Natural killer cell (primary cell): ENCODE measurements around the gene ZFHX3. TPM values are rescaled to one million over a fixed set of nuclear protein-coding genes. Genes with fewer than 3 reads are reported as not detected.

Experiments used
- ATAC-seq, 3 donors: fragments of 150-1000 bp in 2 of 3; fragments of 200-7000 bp in 1 of 3; cut with Tn5 transposase; 1 replicate in 1 of 3; 2 replicates in 2 of 3; pipeline ENCODE4 v1.10.0; 2021; ENCODE audit warnings: mild to moderate bottlenecking in 2 of 3, moderate library complexity in 2 of 3
- DNase-seq, 2 donors: peaks; one replicate each; pipeline versions ENCODE4 v3.0.0 to v3.0.0-alpha.2; 2013 to 2021; ENCODE audit warnings: mixed read lengths in 1 of 2
- H3K27ac ChIP-seq: one replicate; pipeline ENCODE4 v1.5.1; 2013; ENCODE audit warnings: mild to moderate bottlenecking, low read length
- H3K27me3 ChIP-seq: one replicate; pipeline ENCODE4 v1.6.1; 2013; ENCODE audit warnings: low read length; ENCODE audit not compliant: control insufficient read depth, insufficient read depth
- H3K36me3 ChIP-seq: one replicate; pipeline ENCODE4 v1.6.1; 2013; ENCODE audit warnings: low read length; ENCODE audit not compliant: control insufficient read depth, insufficient read depth
- H3K4me1 ChIP-seq: one replicate; pipeline ENCODE4 v1.6.1; 2013; ENCODE audit warnings: low read length; ENCODE audit not compliant: control insufficient read depth, insufficient read depth
- H3K4me3 ChIP-seq: one replicate; pipeline ENCODE4 v1.5.1; 2013; ENCODE audit warnings: low read length
- H3K9me3 ChIP-seq: one replicate; pipeline ENCODE4 v1.6.1; 2013; ENCODE audit warnings: low read length; ENCODE audit not compliant: control insufficient read depth, insufficient read depth
- H3K27ac Mint-ChIP-seq, 2 donors: one replicate each; pipeline ENCODE4 v1.8.0; 2022; ENCODE audit warnings: mild to moderate bottlenecking in 2 of 2, mixed read lengths in 2 of 2, moderate library complexity in 1 of 2
- H3K27me3 Mint-ChIP-seq, 2 donors: one replicate each; pipeline ENCODE4 v1.8.0; 2022; ENCODE audit warnings: low read depth in 2 of 2, mixed read lengths in 2 of 2
- H3K36me3 Mint-ChIP-seq: one replicate; pipeline ENCODE4 v1.8.0; 2022; ENCODE audit warnings: mixed read lengths
- H3K4me1 Mint-ChIP-seq, 2 donors: one replicate each; pipeline ENCODE4 v1.8.0; 2022; ENCODE audit warnings: mixed read lengths in 2 of 2
- H3K4me3 Mint-ChIP-seq: one replicate; pipeline ENCODE4 v1.8.0; 2022; ENCODE audit warnings: mild to moderate bottlenecking, moderate library complexity, mixed read lengths
- H3K9me3 Mint-ChIP-seq, 2 donors: one replicate each; pipeline ENCODE4 v1.8.0; 2022; ENCODE audit warnings: mixed read lengths in 2 of 2
- WGBS: methylation state at CpG from one replicate; pipeline ENCODE4 v1.1.7; 2013; ENCODE audit warnings: missing lambda C conversion rate; ENCODE audit not compliant: insufficient coverage; 5-methylcytosine and 5-hydroxymethylcytosine counted together
- intact Hi-C: fragments of 100-400 bp; cut with micrococcal nuclease; formaldehyde crosslinking; loops from one replicate; pipeline ENCODE4 v1.14.2; 2022
- total RNA-seq, 4 donors: library from RNA; stranded (reverse); fragments of 120-200 nt in 1 of 4; gene quantifications; one replicate each; pipeline versions ENCODE4 v1.2.3 to v1.2.4, GENCODE V29; 2013 to 2022
- TF ChIP-seq, protein P1 (sequence below): fragments of 200-600 bp; IDR thresholded peaks from one replicate; pipeline ENCODE4 v1.8.0; 2022; ENCODE audit warnings: antibody characterized with exemption

ZFHX3 gene
- total RNA-seq, 3 donors from 2014 or later (not counting 1 experiment from before 2014, with no cell fraction given), result 5.8 to 7.8 (median 7.5) TPM

DNA sequence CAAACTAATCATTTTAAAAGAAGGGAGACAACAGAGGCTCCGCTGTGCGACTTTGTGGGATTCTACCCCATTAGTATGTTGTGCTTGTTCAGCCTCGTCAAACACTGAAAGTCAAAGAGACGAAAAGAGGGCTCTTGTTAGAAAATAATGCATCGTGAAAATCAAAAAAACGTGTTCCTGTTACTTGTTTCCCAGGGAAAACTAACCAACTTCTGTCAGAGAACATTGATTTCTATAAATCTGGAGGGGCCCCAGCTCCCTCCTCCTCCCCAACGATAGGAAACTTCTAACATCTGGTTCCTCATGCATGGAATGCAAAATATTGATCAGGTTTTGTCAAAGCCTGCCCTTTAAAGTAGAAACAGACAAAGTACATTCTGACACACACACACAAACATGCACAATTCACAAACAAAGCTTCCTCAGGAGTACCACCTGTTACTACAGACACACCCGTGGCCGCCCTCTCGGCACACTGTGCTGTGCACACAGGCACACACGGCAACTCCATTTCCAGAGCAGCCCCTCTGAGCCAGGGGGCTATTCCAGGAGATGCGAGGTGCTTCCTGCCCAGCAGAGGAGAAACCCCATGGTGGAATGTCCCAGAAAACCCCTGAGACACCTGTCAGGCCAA is 151.3 kb downstream of the ZFHX3 start:
- no peaks in the 10 kb centered on the region for H3K4me1 Mint-ChIP-seq
- no peaks in the 10 kb centered on the region for H3K27me3 Mint-ChIP-seq
- no peak overlapping the region for H3K4me3 Mint-ChIP-seq
- 83% methylated on average over 12 of the region's 12 CpGs for WGBS
- Histone ChIP-seq H3K27me3 (no peaks in the 10 kb centered on the region), H3K9me3 (no peaks in the 10 kb centered on the region), H3K4me3 (no peak overlapping the region), H3K36me3 (no peaks in the 10 kb centered on the region), H3K27ac (no peak overlapping the region), H3K4me1 (no peaks in the 10 kb centered on the region)
- TF ChIP-seq, protein P1, sequence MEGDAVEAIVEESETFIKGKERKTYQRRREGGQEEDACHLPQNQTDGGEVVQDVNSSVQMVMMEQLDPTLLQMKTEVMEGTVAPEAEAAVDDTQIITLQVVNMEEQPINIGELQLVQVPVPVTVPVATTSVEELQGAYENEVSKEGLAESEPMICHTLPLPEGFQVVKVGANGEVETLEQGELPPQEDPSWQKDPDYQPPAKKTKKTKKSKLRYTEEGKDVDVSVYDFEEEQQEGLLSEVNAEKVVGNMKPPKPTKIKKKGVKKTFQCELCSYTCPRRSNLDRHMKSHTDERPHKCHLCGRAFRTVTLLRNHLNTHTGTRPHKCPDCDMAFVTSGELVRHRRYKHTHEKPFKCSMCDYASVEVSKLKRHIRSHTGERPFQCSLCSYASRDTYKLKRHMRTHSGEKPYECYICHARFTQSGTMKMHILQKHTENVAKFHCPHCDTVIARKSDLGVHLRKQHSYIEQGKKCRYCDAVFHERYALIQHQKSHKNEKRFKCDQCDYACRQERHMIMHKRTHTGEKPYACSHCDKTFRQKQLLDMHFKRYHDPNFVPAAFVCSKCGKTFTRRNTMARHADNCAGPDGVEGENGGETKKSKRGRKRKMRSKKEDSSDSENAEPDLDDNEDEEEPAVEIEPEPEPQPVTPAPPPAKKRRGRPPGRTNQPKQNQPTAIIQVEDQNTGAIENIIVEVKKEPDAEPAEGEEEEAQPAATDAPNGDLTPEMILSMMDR, result no peak
- no peaks in the 10 kb centered on the region for H3K9me3 Mint-ChIP-seq
- DNase-seq, result no peak
- no peak overlapping the region for H3K27ac Mint-ChIP-seq
- intact Hi-C loops, result no loop called here
- no peak for ATAC-seq
- H3K36me3 Mint-ChIP-seq, result no peaks in the 10 kb centered on the region

DNA sequence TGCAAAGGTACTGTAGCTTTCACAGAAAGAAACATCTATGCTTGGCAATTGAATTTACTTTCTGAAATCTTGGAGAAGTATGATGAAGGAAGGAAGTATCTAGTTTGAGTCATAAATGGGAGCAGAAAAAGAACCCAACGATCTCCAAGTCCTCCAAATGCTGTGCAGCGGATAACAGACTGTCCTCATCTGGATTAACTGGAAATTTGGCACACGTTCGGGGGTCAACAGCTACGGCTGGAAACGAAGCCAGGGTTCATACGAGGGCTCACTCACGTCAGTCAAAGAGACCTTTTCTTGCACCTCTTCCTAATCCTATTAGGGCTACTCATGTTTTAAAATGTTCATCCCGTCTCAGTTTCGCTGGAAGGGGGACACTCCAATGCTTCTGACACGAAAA is 152.0 kb downstream of the ZFHX3 start:
- WGBS, result 91% methylated on average over 11 of the region's 11 CpGs
- DNase-seq, result no peak
- no peak for ATAC-seq
- H3K27me3 ChIP-seq, result no peaks in the 10 kb centered on the region
- Mint-ChIP-seq H3K27me3 (no peaks in the 10 kb centered on the region), H3K36me3 (no peaks in the 10 kb centered on the region), H3K4me3 (no peak overlapping the region), H3K4me1 (no peaks in the 10 kb centered on the region), H3K9me3 (no peaks in the 10 kb centered on the region), H3K27ac (no peak overlapping the region)
- H3K36me3 ChIP-seq, result no peaks in the 10 kb centered on the region
- TF ChIP-seq, protein P1, result no peak
- no peaks in the 10 kb centered on the region for H3K4me1 ChIP-seq
- intact Hi-C loops, result no loop called here
- H3K4me3 ChIP-seq, result no peak overlapping the region
- no peaks in the 10 kb centered on the region for H3K9me3 ChIP-seq
- H3K27ac ChIP-seq, result no peak overlapping the region

DNA sequence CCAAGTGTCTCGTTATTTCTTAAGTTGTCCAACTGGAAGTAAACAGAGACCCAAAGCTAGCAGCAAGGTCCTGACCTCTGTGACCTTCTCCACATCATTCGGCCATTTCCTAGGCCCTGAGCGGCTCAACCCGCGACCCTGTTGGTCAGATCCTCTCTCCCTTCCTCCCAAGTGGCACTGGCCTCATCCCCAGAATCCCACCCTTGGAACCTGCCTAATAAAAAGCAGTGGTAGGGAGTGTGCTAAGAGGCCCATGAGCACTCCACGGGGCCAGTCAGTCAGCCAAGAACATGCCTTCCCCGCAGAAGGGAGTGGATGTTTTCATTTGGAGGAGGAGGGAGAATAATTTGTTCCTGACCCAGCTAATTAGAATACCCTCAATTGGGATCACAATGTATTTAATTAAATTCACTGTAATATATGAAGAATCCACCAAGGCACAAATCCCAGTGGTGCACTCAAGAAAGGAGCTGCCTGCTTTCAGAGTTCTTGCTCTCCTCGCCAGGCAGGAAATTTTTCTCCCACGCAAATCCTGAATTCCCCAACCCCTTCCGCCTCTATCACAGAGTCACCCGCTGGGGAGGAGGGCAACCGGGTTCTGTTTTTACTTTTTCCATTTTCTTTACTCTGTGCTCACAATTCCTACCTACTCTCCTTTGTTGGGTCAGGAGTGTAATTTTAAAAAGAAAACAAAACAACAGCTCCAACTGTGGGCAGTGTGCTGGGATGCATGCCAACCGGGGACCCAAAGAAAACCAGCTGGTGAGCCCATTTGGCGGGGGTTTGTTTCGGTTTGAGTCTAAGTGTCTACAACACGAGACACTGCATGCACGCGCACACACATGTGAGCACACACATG is 153.4 kb downstream of the ZFHX3 start:
- Mint-ChIP-seq H3K27me3 (no peaks in the 10 kb centered on the region), H3K9me3 (no peaks in the 10 kb centered on the region), H3K36me3 (no peaks in the 10 kb centered on the region), H3K4me1 (no peaks in the 10 kb centered on the region), H3K4me3 (no peak overlapping the region), H3K27ac (no peak overlapping the region)
- WGBS, result 91% methylated on average over 16 of the region's 18 CpGs
- Histone ChIP-seq H3K36me3 (no peaks in the 10 kb centered on the region), H3K4me1 (no peaks in the 10 kb centered on the region), H3K9me3 (no peaks in the 10 kb centered on the region), H3K27ac (no peak overlapping the region), H3K27me3 (no peaks in the 10 kb centered on the region), H3K4me3 (no peak overlapping the region)
- DNase-seq (no peak), ATAC-seq (no peak)
- intact Hi-C loops, result no loop called here
- TF ChIP-seq, protein P1, result no peak
